NB4 (cell line): ENCODE measurements around the gene ZIM2.

Source experiments
- TF ChIP-seq, protein P1 (sequence below): IDR thresholded peaks from one replicate; pipeline ENCODE4 v1.5.1; 2012; ENCODE audit warnings: low read depth, low read length
- TF ChIP-seq, protein P2 (sequence below): IDR thresholded peaks from 2 replicates; pipeline ENCODE4 v1.6.1; 2011; ENCODE audit warnings: low read depth, low read length

- TF ChIP-seq, protein P1, sequence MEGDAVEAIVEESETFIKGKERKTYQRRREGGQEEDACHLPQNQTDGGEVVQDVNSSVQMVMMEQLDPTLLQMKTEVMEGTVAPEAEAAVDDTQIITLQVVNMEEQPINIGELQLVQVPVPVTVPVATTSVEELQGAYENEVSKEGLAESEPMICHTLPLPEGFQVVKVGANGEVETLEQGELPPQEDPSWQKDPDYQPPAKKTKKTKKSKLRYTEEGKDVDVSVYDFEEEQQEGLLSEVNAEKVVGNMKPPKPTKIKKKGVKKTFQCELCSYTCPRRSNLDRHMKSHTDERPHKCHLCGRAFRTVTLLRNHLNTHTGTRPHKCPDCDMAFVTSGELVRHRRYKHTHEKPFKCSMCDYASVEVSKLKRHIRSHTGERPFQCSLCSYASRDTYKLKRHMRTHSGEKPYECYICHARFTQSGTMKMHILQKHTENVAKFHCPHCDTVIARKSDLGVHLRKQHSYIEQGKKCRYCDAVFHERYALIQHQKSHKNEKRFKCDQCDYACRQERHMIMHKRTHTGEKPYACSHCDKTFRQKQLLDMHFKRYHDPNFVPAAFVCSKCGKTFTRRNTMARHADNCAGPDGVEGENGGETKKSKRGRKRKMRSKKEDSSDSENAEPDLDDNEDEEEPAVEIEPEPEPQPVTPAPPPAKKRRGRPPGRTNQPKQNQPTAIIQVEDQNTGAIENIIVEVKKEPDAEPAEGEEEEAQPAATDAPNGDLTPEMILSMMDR = no peak
- TF ChIP-seq, protein P2, sequence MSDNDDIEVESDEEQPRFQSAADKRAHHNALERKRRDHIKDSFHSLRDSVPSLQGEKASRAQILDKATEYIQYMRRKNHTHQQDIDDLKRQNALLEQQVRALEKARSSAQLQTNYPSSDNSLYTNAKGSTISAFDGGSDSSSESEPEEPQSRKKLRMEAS = no peak
These were observed 70.9 kb downstream of the ZIM2 start for GRCh38 chr19:56769650-56770049.
